ENCODE measurements around the gene CDK14.
"Not testable (repeated sequence)": the region's sequence is repeated elsewhere in the genome, so short reads cannot be mapped to it uniquely, and the experiment has no call there.

The CDK14 gene

DNA sequence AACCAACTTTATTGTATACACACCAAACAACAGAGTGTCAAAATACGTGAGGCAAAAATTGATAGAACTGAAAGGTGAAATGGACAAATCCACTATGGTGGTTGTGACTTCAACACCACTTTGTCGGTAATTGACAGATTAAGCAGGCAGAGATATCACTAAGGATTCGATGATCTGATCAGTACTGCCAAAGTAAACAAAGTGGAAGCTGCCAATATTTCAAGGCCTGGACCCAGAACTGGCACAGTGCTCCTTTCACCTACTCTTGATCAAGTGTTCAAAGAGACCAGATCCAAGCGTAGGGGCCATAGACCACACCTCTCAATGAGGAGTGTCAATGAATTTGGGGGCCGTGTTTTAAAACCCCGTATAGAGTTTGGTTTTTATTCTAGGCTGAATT lies 167.0 kb downstream of the CDK14 start:
- no peak for DNase-seq

DNA sequence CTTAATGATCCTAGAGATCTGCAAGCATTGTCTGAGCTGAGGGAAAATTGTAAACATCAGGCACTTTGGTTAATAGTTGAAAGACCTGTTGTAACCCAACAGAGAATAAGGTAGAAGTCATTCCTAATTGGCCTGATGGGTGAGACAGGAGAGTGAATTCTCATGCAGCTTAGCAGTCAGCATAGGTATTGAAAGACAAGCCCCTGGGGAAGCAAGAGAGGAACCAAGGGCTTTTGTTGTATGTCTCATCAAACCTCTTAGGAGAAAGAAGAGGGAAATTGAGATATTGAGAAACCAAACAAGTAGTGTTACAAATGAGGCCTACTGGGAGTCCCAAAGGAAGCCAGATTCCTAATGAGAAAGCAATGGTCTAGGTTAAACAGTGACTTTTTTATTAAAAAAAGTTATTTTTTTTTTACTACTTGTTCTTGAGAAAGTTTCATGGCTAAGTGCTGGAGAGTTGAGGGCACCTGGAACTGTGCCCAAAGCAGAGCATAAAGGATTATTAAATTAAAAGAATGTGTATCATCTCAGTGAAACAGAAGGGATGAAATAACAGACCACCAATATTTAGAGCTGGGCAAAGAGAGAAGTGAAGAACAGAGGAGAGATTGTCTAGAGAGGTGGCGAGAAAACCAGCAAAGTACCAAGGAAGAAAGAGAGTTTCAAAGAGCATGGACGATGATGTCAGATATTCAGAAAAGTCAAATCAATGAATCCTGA lies 168.9 kb downstream of the CDK14 start:
- no peak for DNase-seq

GRCh38 chr7:90766814-90767564 lies 170.9 kb downstream of the CDK14 start:
- peak; percentile 74 for DNase-seq

DNA sequence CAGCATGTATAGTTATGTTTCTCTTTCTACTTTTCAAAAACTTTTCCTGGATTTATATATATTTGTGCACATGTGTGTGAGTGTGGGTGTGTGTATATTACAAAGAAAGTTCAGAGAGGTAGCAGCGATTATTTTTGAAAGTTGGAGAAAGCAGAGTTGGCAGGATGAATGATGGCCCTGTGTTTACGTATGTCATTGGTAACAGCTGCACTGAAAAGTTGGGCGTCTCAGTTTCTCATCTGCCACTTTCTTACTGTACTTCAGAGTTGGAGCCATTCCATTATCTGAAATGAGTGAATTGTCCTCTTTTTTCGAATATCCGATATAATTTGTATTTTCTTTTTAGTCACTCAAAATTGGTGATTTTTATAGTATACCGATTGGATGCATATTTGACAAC lies 172.2 kb downstream of the CDK14 start:
- peak; percentile 47 for DNase-seq

DNA sequence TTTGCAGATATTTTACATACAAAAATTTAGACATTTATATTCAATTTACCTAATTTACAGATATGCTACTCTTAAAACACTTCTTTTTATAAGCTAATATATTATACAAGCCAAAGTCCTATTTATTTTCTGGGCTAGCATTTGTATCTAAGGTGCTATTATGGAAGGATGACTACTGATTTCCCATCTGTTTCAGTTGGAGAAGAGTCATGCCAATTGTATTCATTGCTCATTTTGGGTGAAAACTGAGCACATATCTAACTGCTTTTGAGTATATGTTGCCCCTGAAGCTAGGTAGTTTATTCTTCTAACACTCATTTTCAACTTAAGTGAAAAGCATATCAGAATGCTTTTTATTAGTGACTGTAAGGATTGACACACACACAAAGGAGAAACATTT lies 172.9 kb downstream of the CDK14 start:
- DNase-seq, result peak; percentile 7

- DNase-seq, result not testable (repeated sequence)
These were observed 173.4 kb downstream of the CDK14 start for GRCh38 chr7:90769566-90769965.

DNA sequence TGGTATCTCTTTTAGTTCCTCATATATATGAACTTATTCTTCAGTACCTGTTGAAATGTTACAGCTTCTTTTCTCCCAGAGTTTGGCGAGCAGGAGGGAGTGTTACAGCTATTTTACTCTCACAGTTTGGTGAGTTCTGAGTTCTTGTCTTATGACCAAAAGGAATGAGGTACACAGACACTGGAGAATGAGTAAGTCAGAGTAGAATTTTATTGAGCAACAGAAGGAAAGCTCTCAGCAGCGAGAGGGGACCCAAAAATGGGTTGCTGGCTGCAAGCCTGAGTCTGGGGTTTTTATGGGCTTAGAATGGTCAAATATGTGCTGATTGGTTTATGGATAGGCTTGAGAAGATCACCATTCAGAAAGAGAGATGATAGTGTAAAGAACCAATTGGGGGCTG lies 175.2 kb downstream of the CDK14 start:
- no peak for DNase-seq

DNA sequence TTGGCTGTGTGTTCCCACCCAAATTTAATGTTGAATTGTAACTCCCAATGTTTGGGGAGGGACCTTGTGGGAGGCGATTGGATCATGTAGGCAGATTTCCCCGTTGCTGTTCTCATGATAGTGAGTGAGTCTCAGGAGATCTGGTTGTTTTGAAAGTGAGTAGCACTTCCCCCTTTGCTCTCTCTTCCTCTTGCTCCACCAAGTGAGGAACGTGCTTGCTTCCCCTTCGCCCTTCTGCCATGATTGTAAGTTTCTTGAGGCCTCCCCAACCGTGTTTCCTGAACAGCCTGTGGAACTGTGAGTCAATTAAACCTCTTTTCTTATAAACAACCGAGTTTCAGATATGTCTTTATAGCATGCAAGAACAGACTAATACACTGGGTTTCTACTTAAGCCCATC lies 176.3 kb downstream of the CDK14 start:
- DNase-seq, result no peak

GRCh38 chr7:90773269-90773668 lies 177.1 kb downstream of the CDK14 start:
- DNase-seq, result no peak

GRCh38 chr7:90774706-90775105 lies 178.6 kb downstream of the CDK14 start:
- no peak for DNase-seq

GRCh38 chr7:90775383-90775965 lies 179.4 kb downstream of the CDK14 start:
- no peak for DNase-seq

DNA sequence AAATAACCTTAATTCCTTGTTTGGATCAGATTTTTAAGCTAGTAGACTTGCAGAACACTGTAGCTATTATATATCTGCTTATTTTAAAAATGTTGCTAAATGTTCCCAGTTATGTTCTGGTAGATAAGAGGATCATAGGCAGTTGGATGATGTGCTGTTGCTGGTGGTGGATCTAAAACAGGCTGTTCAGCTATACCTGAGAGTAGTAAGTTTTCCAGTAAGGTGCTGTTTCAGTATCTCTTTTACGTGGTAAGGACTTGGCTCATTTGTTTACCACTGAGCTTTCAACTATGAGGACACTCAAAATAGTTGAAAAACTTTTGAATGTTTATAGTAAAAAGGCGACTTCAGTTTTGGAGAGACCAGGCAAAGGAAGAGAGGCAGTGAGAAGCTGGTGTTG lies 180.9 kb downstream of the CDK14 start:
- no peak for DNase-seq

- peak; percentile 71 for DNase-seq
These were observed 181.3 kb downstream of the CDK14 start for GRCh38 chr7:90777465-90777864.

- DNase-seq, result no peak
These were observed 181.8 kb downstream of the CDK14 start for GRCh38 chr7:90777886-90778285.

DNA sequence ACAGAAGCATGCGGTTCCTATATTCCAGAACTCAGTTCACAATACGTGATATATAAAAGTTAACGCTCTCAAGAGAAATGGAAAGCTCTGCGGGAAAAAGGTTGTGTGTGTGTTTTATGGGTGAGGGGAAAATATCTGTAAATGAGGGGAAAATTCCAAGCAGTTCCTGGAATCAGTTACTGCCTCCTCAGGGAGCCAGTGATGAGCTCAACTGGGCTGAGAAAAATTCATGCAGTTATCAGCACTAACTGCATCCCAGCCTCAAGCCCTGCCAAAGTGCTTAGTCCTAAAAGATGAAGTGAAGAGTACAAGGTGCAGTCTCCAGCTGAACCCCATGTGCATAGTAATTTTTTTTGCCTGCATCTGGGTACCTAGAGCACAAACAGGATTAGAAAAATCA lies 191.9 kb downstream of the CDK14 start:
- no peak for DNase-seq

GRCh38 chr7:90789736-90790306 lies 193.7 kb downstream of the CDK14 start:
- DNase-seq, result no peak

GRCh38 chr7:90791596-90791995 lies 195.5 kb downstream of the CDK14 start:
- DNase-seq, result no peak

GRCh38 chr7:90792301-90792700 lies 196.2 kb downstream of the CDK14 start:
- DNase-seq, result no peak

DNA sequence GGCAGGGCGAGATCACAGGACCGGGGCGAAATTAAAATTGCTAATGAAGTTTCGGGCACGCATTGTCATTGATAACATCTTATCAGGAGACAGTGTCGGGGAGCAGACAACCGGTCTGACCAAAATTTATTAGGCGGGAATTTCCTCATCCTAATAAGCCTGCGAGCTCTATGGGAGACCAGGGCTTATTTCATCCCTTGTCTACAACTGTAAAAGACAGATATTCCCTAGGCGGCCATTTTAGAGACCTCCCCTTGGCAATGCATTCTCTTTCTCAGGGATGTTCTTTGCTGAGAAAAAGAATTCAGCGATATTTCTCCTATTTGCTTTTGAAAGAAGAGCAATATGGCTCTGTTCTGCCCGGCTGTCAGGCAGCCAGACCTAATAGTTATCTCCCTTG lies 198.1 kb downstream of the CDK14 start:
- peak; percentile 18 for DNase-seq

- no peak for DNase-seq
These were observed 201.5 kb downstream of the CDK14 start for GRCh38 chr7:90797596-90797995.

DNA sequence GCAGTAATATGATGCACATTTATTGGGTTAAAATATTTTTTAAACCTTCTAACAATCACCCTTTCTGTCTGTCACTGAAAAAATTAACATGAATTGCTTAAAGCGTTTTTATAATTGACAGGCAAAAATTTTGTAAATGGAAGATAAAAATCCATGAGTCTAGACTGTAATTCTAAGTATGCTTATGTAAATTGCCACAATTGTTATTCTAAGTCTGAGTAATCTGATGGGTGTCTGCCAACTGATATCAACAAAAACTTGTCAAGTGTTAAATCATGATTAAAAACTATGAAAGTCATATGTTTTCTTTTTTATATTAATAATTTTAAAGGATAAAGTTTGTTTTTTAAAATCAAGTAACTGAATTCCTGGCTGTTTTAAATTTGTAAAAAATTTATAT lies 208.2 kb downstream of the CDK14 start:
- DNase-seq, result no peak

GRCh38 chr7:90815552-90815951 lies 219.4 kb downstream of the CDK14 start:
- not testable (repeated sequence) for DNase-seq

DNA sequence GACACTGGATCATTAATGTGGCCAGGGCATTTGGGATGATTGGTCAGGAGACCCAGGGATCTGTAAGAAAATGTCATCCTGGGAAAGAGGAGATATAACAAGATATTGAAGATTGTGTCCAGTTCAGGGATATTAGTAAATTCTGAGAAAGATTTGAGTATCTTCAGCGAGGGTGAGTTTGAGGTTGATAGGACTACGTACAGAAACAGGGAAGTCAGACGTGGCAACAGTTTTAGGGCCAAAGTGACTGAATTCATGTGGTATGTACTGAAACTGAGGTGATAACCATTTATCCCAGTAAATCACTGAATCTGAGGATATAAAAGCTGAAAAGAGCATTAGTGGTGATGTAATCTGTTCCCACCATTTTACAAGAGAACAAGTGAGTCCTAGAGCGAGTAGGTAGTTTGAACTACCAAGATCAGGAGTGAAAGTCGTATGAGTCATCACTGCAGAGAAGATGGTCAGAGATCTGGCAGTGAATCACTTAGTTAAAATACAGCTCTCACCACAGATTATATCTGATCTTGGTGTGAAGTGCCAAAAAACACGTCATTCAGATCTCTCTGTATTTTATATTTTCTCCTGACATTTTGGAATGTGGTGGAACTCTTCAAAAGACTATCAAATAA lies 220.5 kb downstream of the CDK14 start:
- no peak for DNase-seq
